HEK293 (cell line): ENCODE data around the gene BRD2.

ENCODE experiments used
- CTCF ChIA-PET: fragments of 350-600 bp; formaldehyde crosslinking; extraction: SDS; loops from one replicate; lab custom pipeline; 2021; ENCODE audit warnings: antibody characterized with exemption; lab: Yijun Ruan, JAX
- POLR2A ChIA-PET: fragments of 300-600 bp; formaldehyde crosslinking; extraction: SDS; loops from one replicate; lab custom pipeline; 2020; ENCODE audit warnings: antibody characterized with exemption, inconsistent platforms; lab: Yijun Ruan, JAX
- H3K27ac ChIP-seq: fragments of 200-500 bp; sonication (Bioruptor generic); 2 replicates; pipeline ENCODE4 v1.5.1; 2014; ENCODE audit warnings: low read depth, low read length, control low read depth, inconsistent platforms; ENCODE audit errors: extremely low read depth
- H3K36me3 ChIP-seq, 2 experiments: fragments of 200-500 bp in 1 of 2; sonication (Bioruptor generic) in 1 of 2; 1 replicate in 1 of 2; 2 replicates in 1 of 2; pipeline ENCODE4 v1.5.1; 2014 to 2017; ENCODE audit warnings: inconsistent platforms in 2 of 2, low read length in 2 of 2; ENCODE audit not compliant: control insufficient read depth in 2 of 2, insufficient read depth in 1 of 2
- H3K4me1 ChIP-seq: fragments of 200-500 bp; sonication (Bioruptor generic); 2 replicates; pipeline ENCODE4 v1.5.1; 2014; ENCODE audit warnings: mild to moderate bottlenecking, low read length, inconsistent platforms; ENCODE audit not compliant: control insufficient read depth, insufficient read depth
- H3K4me3 ChIP-seq: 2 replicates; pipeline ENCODE4 v1.5.1; 2011; ENCODE audit warnings: low read depth, mild to moderate bottlenecking, control low read depth, low read length, moderate library complexity
- H3K9me3 ChIP-seq: fragments of 200-500 bp; sonication (Bioruptor generic); 2 replicates; pipeline ENCODE4 v1.5.1; 2014; ENCODE audit warnings: low read depth, low read length, inconsistent platforms; ENCODE audit not compliant: control insufficient read depth, insufficient read depth
- BCL11B ChIP-seq: fragments of 450-650 bp; formaldehyde crosslinking; IDR thresholded peaks from 2 replicates; pipeline ENCODE4 v1.5.1; 2016; ENCODE audit warnings: low read depth, missing biosample characterization, missing genetic modification characterization
- EGR2 ChIP-seq: fragments of 450-650 bp; formaldehyde crosslinking; IDR thresholded peaks from 2 replicates; pipeline ENCODE4 v1.5.1; 2016; ENCODE audit warnings: low read depth, missing biosample characterization, missing genetic modification characterization
- MZF1 ChIP-seq: fragments of 450-650 bp; formaldehyde crosslinking; IDR thresholded peaks from 2 replicates; pipeline ENCODE4 v1.5.1; 2017; ENCODE audit warnings: missing biosample characterization, missing genetic modification characterization, borderline replicate concordance
- OVOL3 ChIP-seq: fragments of 450-650 bp; formaldehyde crosslinking; IDR thresholded peaks from 2 replicates; pipeline ENCODE4 v1.5.1; 2016; ENCODE audit warnings: missing biosample characterization, missing genetic modification characterization
- WT1 ChIP-seq: fragments of 450-650 bp; formaldehyde crosslinking; IDR thresholded peaks from 2 replicates; pipeline ENCODE4 v1.5.1; 2016; ENCODE audit warnings: missing biosample characterization, missing genetic modification characterization
- ZBTB17 ChIP-seq: fragments of 450-650 bp; formaldehyde crosslinking; IDR thresholded peaks from 2 replicates; pipeline ENCODE4 v1.5.1; 2016; ENCODE audit warnings: missing biosample characterization, missing genetic modification characterization
- ZBTB8A ChIP-seq: fragments of 450-650 bp; formaldehyde crosslinking; IDR thresholded peaks from 2 replicates; pipeline ENCODE4 v1.5.1; 2016; ENCODE audit warnings: missing biosample characterization, missing genetic modification characterization
- ZFHX2 ChIP-seq: fragments of 450-650 bp; formaldehyde crosslinking; conservative IDR thresholded peaks from 2 replicates; pipeline ENCODE4 v1.5.1; 2016; ENCODE audit warnings: missing biosample characterization, missing genetic modification characterization
- ZNF174 ChIP-seq: fragments of 450-650 bp; formaldehyde crosslinking; IDR thresholded peaks from 2 replicates; pipeline ENCODE4 v1.5.0; 2017; ENCODE audit warnings: missing biosample characterization, mild to moderate bottlenecking, missing genetic modification characterization
- ZNF202 ChIP-seq: fragments of 450-650 bp; formaldehyde crosslinking; IDR thresholded peaks from 2 replicates; pipeline ENCODE4 v1.5.1; 2016; ENCODE audit warnings: missing biosample characterization, missing genetic modification characterization, borderline replicate concordance
- ZNF274 ChIP-seq, 2 experiments: fragments of 200-500 bp in 1 of 2; fragments of 450-650 bp in 1 of 2; sonication (Bioruptor generic) in 1 of 2; formaldehyde crosslinking in 1 of 2; IDR thresholded peaks; 2 replicates each; pipeline versions ENCODE4 v1.5.1 to v1.6.1; 2014 to 2016; ENCODE audit warnings: borderline replicate concordance in 1 of 2, inconsistent platforms in 1 of 2, low read length in 1 of 2, missing biosample characterization in 1 of 2, missing genetic modification characterization in 1 of 2
- ZNF302 ChIP-seq: fragments of 450-650 bp; formaldehyde crosslinking; IDR thresholded peaks from 2 replicates; pipeline ENCODE4 v1.5.1; 2016; ENCODE audit warnings: missing biosample characterization, missing genetic modification characterization, low read depth
- ZNF433 ChIP-seq: fragments of 450-650 bp; formaldehyde crosslinking; IDR thresholded peaks from 2 replicates; pipeline ENCODE4 v1.5.1; 2016; ENCODE audit warnings: missing biosample characterization, missing genetic modification characterization, low read depth
- ZNF501 ChIP-seq: fragments of 450-650 bp; formaldehyde crosslinking; IDR thresholded peaks from 2 replicates; pipeline ENCODE4 v1.5.1; 2016; ENCODE audit warnings: missing biosample characterization, missing genetic modification characterization
- ZNF544 ChIP-seq: fragments of 450-650 bp; formaldehyde crosslinking; IDR thresholded peaks from 2 replicates; pipeline ENCODE4 v1.5.0; 2017; ENCODE audit warnings: missing biosample characterization, missing genetic modification characterization
- ZNF623 ChIP-seq: fragments of 450-650 bp; formaldehyde crosslinking; IDR thresholded peaks from 2 replicates; pipeline ENCODE4 v1.5.1; 2016; ENCODE audit warnings: missing biosample characterization, missing genetic modification characterization
- ZNF785 ChIP-seq: fragments of 450-650 bp; formaldehyde crosslinking; IDR thresholded peaks from 2 replicates; pipeline ENCODE4 v1.5.1; 2016; ENCODE audit warnings: missing biosample characterization, missing genetic modification characterization
- ZNF792 ChIP-seq: fragments of 450-650 bp; formaldehyde crosslinking; IDR thresholded peaks from 2 replicates; pipeline ENCODE4 v1.5.1; 2016; ENCODE audit warnings: missing biosample characterization, missing genetic modification characterization
- TF ChIP-seq, protein P1 (sequence below): fragments of 450-650 bp; formaldehyde crosslinking; IDR thresholded peaks from 2 replicates; pipeline ENCODE4 v1.5.1; 2016; ENCODE audit warnings: missing biosample characterization, missing genetic modification characterization
- TF ChIP-seq, protein P2 (sequence below): fragments of 450-650 bp; formaldehyde crosslinking; IDR thresholded peaks from 2 replicates; pipeline ENCODE4 v1.5.1; 2016; ENCODE audit warnings: missing biosample characterization, missing genetic modification characterization
- TF ChIP-seq, protein P3 (sequence below): fragments of 450-650 bp; formaldehyde crosslinking; IDR thresholded peaks from 2 replicates; pipeline ENCODE4 v1.5.1; 2016; ENCODE audit warnings: missing biosample characterization, missing genetic modification characterization
- TF ChIP-seq, protein P4 (sequence below): fragments of 450-650 bp; formaldehyde crosslinking; IDR thresholded peaks from 2 replicates; pipeline ENCODE4 v1.5.1; 2017; ENCODE audit warnings: missing biosample characterization, missing genetic modification characterization
- TF ChIP-seq, protein P5 (sequence below): fragments of 450-650 bp; formaldehyde crosslinking; IDR thresholded peaks from 2 replicates; pipeline ENCODE4; 2016; ENCODE audit warnings: missing biosample characterization, missing genetic modification characterization
- TF ChIP-seq, protein P6 (sequence below): fragments of 450-650 bp; formaldehyde crosslinking; IDR thresholded peaks from 2 replicates; pipeline ENCODE4 v1.5.1; 2016; ENCODE audit warnings: missing biosample characterization, missing genetic modification characterization, low read depth

BRD2 gene

DNA sequence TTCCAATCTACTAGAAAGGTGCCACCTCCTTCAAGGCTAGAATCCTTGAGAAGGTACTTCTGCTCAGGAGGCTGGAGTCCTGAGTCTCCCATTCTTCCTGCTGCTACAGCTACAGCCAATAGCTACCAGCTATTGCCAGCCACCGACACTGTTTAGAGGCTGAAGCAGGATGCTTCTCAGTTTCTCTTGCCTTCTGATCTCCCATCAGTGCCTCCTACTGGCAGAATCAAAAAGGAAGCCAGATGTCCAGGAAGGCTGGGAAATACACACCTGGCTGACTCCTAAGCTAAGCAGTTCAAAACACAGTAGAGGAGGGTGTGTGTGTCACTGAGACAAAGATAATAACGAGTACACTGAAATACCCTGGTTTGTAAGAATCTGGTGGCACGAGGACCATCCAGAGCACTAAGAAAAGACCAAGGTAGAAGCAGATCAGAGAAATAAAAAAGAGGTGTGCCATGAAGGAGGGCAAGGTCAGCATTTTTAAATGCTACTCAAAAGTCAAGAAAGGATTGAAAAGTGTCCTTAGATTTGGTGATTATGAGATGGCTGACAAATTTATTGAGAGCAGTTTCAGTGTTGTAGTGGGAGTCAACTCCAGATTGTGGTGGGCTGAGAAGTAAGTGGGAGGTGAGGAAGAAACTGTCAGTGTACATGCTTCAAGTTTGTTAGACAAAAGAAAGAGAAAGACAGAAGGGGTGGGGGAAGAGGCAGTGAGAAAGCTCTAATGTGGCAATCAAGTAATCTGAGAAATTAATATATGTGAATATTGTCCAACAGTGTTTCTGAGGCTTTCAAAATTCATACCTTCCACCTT lies 13.2 kb upstream of the BRD2 start:
- Histone ChIP-seq H3K36me3 (no peaks in the 10 kb centered on the region), H3K4me1 (no peaks in the 10 kb centered on the region), H3K27ac (no peak overlapping the region), H3K9me3 (no peaks in the 10 kb centered on the region), H3K4me3 (no peak overlapping the region)
- no peak for TF ChIP-seq ZNF501 (tag by site-specific recombination)
- TF ChIP-seq ZBTB17 (tag by site-specific recombination) = peak; percentile 54
- peak; percentile 92 for TF ChIP-seq ZFHX2
- TF ChIP-seq, protein P1, sequence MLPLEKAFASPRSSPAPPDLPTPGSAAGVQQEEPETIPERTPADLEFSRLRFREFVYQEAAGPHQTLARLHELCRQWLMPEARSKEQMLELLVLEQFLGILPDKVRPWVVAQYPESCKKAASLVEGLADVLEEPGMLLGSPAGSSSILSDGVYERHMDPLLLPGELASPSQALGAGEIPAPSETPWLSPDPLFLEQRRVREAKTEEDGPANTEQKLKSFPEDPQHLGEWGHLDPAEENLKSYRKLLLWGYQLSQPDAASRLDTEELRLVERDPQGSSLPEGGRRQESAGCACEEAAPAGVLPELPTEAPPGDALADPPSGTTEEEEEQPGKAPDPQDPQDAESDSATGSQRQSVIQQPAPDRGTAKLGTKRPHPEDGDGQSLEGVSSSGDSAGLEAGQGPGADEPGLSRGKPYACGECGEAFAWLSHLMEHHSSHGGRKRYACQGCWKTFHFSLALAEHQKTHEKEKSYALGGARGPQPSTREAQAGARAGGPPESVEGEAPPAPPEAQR (tag by site-specific recombination) = no peak
- TF ChIP-seq ZNF785 (tag by site-specific recombination) = peak; percentile 49; the same call in 1 of the 2 replicates
- peak; percentile 96 for TF ChIP-seq EGR2 (tag by site-specific recombination)
- TF ChIP-seq, protein P2, sequence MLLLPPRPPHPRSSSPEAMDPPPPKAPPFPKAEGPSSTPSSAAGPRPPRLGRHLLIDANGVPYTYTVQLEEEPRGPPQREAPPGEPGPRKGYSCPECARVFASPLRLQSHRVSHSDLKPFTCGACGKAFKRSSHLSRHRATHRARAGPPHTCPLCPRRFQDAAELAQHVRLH = peak; percentile 67; the same call in 1 of the 2 replicates
- ChIA-PET CTCF (interaction anchor here (0.5 to 10.6 kb wide), 39 partner anchors 8 to 1513 kb away, joined by 3 to 344 read pairs (median 6); partner anchors contain the start of genes BRD2, HLA-DMB, HLA-DQA1 and PSMB8), POLR2A (interaction anchor here (0.6 to 10.6 kb wide), 8 partner anchors 9 to 1333 kb away, joined by 3 to 264 read pairs (median 5); partner anchors contain the start of genes BRD2 and HLA-DMB)

DNA sequence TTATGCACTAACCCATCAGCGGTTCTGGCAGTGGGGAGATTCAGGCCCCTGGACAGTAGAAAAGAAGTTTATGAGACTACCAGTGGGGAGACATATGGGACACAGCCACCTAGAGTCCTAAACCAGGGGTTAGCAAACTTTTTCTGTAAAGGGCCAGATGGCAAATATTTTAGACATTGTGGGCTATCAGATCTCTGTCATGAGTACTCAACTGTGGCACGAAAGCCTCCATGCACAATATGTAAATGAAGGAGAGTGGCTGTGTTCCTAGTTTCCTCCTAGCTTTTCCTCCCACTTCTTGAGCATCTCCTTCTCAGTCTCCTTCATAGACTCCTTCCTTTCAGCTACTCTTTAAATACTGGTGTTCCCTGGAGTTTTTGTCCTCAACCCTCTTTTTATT lies 12.2 kb upstream of the BRD2 start:
- H3K36me3 ChIP-seq = no peaks in the 10 kb centered on the region
- H3K4me1 ChIP-seq = no peaks in the 10 kb centered on the region
- TF ChIP-seq, protein P3, sequence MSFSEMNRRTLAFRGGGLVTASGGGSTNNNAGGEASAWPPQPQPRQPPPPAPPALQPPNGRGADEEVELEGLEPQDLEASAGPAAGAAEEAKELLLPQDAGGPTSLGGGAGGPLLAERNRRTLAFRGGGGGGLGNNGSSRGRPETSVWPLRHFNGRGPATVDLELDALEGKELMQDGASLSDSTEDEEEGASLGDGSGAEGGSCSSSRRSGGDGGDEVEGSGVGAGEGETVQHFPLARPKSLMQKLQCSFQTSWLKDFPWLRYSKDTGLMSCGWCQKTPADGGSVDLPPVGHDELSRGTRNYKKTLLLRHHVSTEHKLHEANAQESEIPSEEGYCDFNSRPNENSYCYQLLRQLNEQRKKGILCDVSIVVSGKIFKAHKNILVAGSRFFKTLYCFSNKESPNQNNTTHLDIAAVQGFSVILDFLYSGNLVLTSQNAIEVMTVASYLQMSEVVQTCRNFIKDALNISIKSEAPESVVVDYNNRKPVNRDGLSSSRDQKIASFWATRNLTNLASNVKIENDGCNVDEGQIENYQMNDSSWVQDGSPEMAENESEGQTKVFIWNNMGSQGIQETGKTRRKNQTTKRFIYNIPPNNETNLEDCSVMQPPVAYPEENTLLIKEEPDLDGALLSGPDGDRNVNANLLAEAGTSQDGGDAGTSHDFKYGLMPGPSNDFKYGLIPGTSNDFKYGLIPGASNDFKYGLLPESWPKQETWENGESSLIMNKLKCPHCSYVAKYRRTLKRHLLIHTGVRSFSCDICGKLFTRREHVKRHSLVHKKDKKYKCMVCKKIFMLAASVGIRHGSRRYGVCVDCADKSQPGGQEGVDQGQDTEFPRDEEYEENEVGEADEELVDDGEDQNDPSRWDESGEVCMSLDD (tag by site-specific recombination) = no peak
- TF ChIP-seq ZNF792 (tag by site-specific recombination) (no peak), ZNF544 (tag by site-specific recombination) (no peak), OVOL3 (tag by site-specific recombination) (no peak), ZNF302 (tag by site-specific recombination) (no peak), ZFHX2 (no peak), ZNF174 (tag by site-specific recombination) (no peak), ZNF274 (IDR thresholded peaks at IDR 0.05; ENCODE audit: low read length) (no peak), ZNF274 (tag by site-specific recombination; IDR thresholded peaks at IDR 0.05; ENCODE audit: borderline replicate concordance) (no peak), ZNF202 (tag by site-specific recombination) (no peak), MZF1 (tag by site-specific recombination) (no peak), ZNF623 (tag by site-specific recombination) (no peak), BCL11B (tag by site-specific recombination) (no peak), ZNF433 (tag by site-specific recombination) (no peak), WT1 (tag by site-specific recombination) (no peak), ZBTB8A (no peak)
- TF ChIP-seq, protein P4, sequence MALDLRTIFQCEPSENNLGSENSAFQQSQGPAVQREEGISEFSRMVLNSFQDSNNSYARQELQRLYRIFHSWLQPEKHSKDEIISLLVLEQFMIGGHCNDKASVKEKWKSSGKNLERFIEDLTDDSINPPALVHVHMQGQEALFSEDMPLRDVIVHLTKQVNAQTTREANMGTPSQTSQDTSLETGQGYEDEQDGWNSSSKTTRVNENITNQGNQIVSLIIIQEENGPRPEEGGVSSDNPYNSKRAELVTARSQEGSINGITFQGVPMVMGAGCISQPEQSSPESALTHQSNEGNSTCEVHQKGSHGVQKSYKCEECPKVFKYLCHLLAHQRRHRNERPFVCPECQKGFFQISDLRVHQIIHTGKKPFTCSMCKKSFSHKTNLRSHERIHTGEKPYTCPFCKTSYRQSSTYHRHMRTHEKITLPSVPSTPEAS (tag by site-specific recombination) = no peak
- TF ChIP-seq, protein P5, sequence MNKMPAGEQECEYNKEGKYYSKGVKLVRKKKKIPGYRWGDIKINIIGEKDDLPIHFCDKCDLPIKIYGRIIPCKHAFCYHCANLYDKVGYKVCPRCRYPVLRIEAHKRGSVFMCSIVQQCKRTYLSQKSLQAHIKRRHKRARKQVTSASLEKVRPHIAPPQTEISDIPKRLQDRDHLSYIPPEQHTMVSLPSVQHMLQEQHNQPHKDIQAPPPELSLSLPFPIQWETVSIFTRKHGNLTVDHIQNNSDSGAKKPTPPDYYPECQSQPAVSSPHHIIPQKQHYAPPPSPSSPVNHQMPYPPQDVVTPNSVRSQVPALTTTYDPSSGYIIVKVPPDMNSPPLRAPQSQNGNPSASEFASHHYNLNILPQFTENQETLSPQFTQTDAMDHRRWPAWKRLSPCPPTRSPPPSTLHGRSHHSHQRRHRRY (tag by site-specific recombination) = no peak
- TF ChIP-seq, protein P6, sequence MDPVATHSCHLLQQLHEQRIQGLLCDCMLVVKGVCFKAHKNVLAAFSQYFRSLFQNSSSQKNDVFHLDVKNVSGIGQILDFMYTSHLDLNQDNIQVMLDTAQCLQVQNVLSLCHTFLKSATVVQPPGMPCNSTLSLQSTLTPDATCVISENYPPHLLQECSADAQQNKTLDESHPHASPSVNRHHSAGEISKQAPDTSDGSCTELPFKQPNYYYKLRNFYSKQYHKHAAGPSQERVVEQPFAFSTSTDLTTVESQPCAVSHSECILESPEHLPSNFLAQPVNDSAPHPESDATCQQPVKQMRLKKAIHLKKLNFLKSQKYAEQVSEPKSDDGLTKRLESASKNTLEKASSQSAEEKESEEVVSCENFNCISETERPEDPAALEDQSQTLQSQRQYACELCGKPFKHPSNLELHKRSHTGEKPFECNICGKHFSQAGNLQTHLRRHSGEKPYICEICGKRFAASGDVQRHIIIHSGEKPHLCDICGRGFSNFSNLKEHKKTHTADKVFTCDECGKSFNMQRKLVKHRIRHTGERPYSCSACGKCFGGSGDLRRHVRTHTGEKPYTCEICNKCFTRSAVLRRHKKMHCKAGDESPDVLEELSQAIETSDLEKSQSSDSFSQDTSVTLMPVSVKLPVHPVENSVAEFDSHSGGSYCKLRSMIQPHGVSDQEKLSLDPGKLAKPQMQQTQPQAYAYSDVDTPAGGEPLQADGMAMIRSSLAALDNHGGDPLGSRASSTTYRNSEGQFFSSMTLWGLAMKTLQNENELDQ (tag by site-specific recombination) = no peak
- no peaks in the 10 kb centered on the region for H3K9me3 ChIP-seq
- ChIA-PET POLR2A (interaction anchor here (1.1 to 10.6 kb wide), 2 partner anchors 15 to 118 kb away, joined by 3 to 264 read pairs; partner anchors contain the start of genes BRD2 and TAP2), CTCF (interaction anchor here (0.6 to 10.6 kb wide), 12 partner anchors 9 to 101 kb away, joined by 3 to 344 read pairs (median 6); partner anchors contain the start of genes BRD2 and HLA-DMB)
- H3K27ac ChIP-seq = no peak overlapping the region
- no peak overlapping the region for H3K4me3 ChIP-seq
